Measurements from ENCODE around the gene RREB1.

- TF ChIP-seq POLR2AphosphoS5 (IDR thresholded peaks at IDR 0.05; ENCODE audit: low read depth) (no peak), EZH2phosphoT487 (IDR thresholded peaks at IDR 0.05; ENCODE audit: unreplicated experiment) (no peak), CTCF (conservative IDR thresholded peaks at IDR 0.05; ENCODE audit: low read depth in 2 of 2) (no peak), EZH2 (IDR thresholded peaks at IDR 0.05; ENCODE audit: low read depth, unreplicated experiment) (no peak)
Measured at GRCh38 chr6:7164536-7165001, 56.8 kb downstream of the RREB1 start.

All from GM23338 (cell line).